ENCODE measurements around the gene RIMKLA.

RIMKLA gene

DNA sequence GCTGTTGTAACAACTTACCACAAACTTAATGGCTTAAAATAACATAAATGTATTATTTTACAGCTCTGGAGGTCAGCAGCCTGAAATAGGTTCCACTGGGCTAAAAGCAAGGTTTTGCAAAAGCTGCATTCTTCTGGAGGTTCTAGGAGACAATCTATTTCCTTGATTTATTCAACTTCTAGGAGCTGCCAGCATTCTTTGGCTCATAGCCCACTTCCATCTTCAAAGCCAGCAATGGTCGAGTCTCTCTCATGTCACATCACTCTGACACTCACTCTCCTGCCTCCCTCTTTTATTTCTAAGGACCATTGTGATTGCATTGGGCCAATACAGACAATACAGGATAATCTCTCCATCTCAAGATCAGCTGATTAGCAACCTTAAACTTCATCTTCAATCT lies 30.5 kb upstream of the RIMKLA start:
- no peak overlapping the region for H3K4me3 ChIP-seq (ENCODE audit: low read depth, low read length)
- TF ChIP-seq, protein P1, sequence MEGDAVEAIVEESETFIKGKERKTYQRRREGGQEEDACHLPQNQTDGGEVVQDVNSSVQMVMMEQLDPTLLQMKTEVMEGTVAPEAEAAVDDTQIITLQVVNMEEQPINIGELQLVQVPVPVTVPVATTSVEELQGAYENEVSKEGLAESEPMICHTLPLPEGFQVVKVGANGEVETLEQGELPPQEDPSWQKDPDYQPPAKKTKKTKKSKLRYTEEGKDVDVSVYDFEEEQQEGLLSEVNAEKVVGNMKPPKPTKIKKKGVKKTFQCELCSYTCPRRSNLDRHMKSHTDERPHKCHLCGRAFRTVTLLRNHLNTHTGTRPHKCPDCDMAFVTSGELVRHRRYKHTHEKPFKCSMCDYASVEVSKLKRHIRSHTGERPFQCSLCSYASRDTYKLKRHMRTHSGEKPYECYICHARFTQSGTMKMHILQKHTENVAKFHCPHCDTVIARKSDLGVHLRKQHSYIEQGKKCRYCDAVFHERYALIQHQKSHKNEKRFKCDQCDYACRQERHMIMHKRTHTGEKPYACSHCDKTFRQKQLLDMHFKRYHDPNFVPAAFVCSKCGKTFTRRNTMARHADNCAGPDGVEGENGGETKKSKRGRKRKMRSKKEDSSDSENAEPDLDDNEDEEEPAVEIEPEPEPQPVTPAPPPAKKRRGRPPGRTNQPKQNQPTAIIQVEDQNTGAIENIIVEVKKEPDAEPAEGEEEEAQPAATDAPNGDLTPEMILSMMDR (IDR thresholded peaks at IDR 0.05; ENCODE audit: low read depth, low read length, missing control alignments), result no peak
- DNase-seq (ENCODE audit: low read depth), result no peak
- in situ Hi-C loops (cut with HindIII; ENCODE audit: low sequenced_read_pairs), result no loop called here

DNA sequence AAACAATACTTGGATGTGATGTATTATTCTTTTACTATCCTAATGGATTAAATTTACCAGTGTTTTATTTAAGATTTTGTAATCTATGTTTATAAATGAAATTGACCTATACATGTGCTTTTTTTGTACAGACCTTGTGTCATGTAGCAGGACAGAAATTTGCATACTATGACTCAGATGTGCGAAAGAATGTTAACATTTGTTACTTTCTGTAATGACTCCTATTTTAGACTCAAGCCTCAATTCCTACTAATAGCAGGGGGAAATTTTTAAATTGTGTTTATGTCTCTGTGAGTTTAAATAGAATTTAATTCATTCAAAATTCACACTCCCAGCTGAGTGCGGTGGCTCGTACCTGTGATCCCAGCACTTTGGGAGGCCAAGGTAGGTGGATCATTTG lies 21.8 kb upstream of the RIMKLA start:
- H3K4me3 ChIP-seq (ENCODE audit: low read depth, low read length), result no peak overlapping the region
- TF ChIP-seq, protein P1 (IDR thresholded peaks at IDR 0.05; ENCODE audit: low read depth, low read length, missing control alignments), result no peak
- no peak for DNase-seq (ENCODE audit: low read depth)
- in situ Hi-C loops (cut with HindIII; ENCODE audit: low sequenced_read_pairs), result no loop called here

DNA sequence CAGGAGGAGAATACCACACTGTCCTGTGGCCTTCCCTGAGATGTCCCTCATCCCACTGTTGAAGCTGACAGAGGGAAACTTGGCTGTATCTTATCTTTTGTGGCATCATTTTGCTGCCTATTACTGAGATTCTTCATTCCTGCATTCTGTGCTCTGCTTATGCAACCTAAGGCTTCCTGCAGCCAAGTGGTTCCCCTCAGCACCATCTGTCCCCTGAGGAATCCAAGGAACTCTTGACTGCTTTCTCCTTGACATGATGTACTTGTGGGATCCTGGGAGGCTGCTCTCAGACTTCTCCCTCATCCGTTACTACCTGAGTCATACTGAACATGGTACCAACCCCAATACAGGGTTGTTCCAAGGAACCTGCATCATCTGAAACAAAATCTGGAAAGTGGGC lies 21.1 kb upstream of the RIMKLA start:
- H3K4me3 ChIP-seq (ENCODE audit: low read depth, low read length), result no peak overlapping the region
- DNase-seq (ENCODE audit: low read depth), result no peak
- in situ Hi-C loops (cut with HindIII; ENCODE audit: low sequenced_read_pairs), result no loop called here
- TF ChIP-seq, protein P1 (IDR thresholded peaks at IDR 0.05; ENCODE audit: low read depth, low read length, missing control alignments), result no peak

DNA sequence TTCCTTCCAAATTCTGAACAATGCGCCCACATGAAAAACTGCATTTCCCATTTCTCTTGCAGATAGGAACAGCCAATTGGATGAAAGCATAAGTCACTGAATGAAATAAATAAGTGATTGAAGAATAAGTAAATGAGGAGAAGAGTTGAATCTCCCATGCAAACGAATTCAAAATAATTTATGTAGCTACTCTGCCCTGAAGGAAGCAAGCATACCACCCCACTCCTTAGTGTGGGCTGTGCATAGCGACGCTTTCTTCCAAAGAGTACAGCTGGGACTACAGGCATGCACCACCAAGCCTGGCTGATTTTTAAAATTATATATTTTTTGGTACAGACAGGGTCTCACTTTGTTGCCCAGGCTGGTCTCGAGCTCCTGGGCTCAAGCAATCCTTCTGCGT lies 16.5 kb upstream of the RIMKLA start:
- H3K4me3 ChIP-seq (ENCODE audit: low read depth, low read length), result no peak overlapping the region
- DNase-seq (ENCODE audit: low read depth), result no peak
- TF ChIP-seq, protein P1 (IDR thresholded peaks at IDR 0.05; ENCODE audit: low read depth, low read length, missing control alignments), result no peak
- in situ Hi-C loops (cut with HindIII; ENCODE audit: low sequenced_read_pairs), result no loop called here

DNA sequence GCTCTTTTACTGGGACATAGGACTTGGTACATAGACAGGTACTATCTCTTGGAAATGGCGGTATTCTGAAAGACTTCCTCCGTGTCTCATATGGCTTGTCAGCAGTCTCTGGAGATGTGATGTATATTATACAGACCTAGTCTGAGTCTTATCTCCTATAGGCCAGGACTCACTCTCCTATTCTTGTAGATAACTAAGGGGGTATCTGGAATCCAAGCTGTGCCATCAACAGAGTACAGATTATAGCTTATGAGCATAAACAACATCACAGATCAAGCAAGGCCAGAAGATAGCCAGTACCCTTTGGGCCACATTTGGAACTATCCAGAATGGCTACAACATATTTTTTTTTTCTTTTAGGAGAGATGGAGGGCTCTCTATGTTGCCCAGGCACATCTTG lies 16.1 kb upstream of the RIMKLA start:
- H3K4me3 ChIP-seq (ENCODE audit: low read depth, low read length), result no peak overlapping the region
- TF ChIP-seq, protein P1 (IDR thresholded peaks at IDR 0.05; ENCODE audit: low read depth, low read length, missing control alignments), result no peak
- in situ Hi-C loops (cut with HindIII; ENCODE audit: low sequenced_read_pairs), result no loop called here
- no peak for DNase-seq (ENCODE audit: low read depth)

DNA sequence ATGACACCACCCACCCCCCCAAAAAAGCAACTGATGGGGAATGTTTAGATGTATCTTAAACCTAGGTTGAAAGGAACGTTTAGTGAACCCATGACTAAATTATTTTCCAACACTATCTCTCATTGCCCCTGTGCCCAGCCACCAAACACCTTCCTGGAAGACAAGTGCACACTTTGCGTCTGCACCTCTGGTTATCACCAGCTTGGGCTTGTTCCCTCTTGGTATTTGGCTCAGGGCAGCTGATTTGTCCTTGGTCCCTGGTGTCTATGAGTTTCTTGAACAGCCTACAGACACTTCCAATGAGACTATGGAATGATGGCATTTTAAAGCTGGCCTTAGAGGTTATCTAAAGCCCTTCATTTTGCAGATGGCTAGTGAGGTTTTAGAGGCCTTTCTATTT lies 15.5 kb upstream of the RIMKLA start:
- H3K4me3 ChIP-seq (ENCODE audit: low read depth, low read length), result no peak overlapping the region
- in situ Hi-C loops (cut with HindIII; ENCODE audit: low sequenced_read_pairs), result no loop called here
- no peak for DNase-seq (ENCODE audit: low read depth)
- TF ChIP-seq, protein P1 (IDR thresholded peaks at IDR 0.05; ENCODE audit: low read depth, low read length, missing control alignments), result no peak
